ENCODE results near the gene MTA1.

Gene MTA1

GRCh38 chr14:105419195-105420091, at the start of gene MTA1:
Gene MTA1 (plus strand): TSS chr14:105419827. CDS start chr14:105420036, 209 bp downstream.
- no peak for DNase-seq (ENCODE audit: low read depth)

DNA sequence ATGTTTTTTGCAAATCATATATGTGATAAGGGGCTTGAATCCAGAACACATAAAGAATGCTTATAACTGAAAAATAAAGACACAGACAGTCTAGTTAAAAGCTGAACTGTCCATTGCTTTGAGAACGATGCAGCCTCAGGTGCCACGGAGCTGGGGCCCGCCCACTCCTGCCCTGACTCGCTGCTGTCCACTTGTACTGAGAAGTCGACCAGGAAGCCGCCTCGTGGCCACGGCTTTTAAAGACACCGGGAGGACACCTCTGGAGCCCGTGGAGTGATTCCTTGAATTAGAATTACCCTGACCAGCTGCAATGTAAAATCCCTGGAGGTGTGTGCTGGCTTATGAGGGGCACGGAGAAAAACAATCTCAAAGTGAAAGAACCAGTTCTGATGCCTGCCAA, 45.2 kb upstream of the MTA1 start:
- no peak for DNase-seq (ENCODE audit: low read depth)

GRCh38 chr14:105375635-105376057, 44.0 kb upstream of the MTA1 start:
- no peak for DNase-seq (ENCODE audit: low read depth)

GRCh38 chr14:105376521-105377440, 42.8 kb upstream of the MTA1 start:
- DNase-seq (ENCODE audit: low read depth): no peak

GRCh38 chr14:105377555-105378182, 42.0 kb upstream of the MTA1 start:
- no peak for DNase-seq (ENCODE audit: low read depth)

DNA sequence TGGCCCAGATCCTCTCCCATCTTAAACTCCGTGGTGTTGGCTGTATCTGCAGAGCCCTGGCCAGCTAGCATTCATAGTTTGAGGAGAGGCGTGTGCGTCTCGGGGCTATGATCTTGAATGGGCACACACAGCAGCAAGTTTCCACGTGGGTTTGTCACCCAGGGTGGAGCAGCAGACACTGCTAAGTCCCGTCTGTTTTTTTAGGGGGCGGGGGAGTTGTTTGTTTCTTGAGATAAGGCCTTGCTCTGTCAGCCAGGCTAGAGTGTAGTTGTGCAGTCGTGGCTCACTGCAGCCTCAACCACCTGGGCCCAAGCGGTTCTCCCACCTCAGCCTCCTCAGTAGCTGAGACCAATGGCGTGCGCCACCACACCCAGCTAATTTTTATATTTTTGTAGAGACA, 41.4 kb upstream of the MTA1 start:
- DNase-seq (ENCODE audit: low read depth): no peak

- no peak for DNase-seq (ENCODE audit: low read depth)
These were observed 40.5 kb upstream of the MTA1 start for GRCh38 chr14:105378873-105379685.

DNA sequence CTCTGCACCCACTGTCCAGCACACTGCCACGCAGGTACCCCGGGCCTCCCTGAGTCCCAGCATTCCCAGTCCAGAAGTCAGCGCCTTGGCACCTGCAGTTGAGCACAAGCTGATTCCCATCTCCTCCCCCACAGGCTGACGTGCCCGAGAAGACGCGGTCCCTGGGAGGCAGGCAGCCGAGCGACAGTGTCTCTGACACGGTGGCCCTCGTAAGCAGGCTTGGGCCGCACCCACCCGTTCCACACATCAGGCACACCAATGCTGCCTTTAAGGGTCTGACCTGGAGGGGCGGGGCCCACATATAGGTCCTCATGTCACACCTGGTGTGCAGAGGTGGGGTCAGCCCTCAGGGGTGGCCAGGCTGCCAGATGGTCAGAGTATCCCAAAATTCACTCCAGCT, 39.7 kb upstream of the MTA1 start:
- no peak for DNase-seq (ENCODE audit: low read depth)

GRCh38 chr14:105380756-105381155, 38.9 kb upstream of the MTA1 start:
- no peak for DNase-seq (ENCODE audit: low read depth)

DNA sequence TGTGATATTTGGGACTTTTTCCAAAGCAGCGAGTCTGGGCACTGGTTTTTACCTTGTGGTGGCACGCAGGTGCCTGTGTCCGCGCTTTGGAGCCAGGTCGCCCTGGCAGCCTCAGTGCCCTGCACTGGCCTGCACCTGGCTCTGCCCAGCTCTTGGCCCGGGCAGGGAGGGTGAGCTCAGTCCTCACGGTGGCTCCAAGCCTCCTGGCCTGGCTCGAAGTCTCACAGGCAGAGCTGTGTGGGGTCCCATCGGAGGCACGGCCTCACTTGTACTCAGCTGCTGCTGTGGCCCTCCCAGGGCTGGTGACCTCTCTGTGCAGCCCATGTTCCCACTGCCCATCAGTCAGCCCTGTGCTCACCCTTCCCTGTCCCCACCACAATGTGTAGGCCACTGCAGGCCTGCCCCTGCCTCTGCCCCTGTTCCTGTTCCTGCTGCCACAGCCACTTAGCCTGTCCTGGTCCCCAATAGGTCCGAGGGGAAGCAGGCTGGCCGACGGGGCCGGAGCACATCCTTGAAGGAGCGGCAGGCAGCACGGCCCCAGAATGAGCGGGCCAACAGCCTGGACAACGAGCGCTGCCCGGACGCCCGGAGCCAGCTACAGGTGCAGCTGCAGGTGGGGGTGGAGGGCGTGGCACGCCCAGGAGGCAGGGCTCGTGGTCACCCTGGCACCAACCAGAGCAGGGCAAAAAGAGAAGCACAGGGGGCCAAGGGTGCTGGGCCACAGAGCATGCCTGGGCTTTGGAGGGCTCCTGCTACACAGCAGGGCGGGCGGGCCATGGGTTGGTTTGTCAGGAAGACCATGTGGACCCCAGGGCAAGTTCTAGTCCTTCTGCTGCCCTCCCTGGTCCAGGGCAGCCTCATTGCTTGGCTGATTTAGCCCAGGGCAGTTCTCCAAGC, 37.9 kb upstream of the MTA1 start:
- no peak for DNase-seq (ENCODE audit: low read depth)

GRCh38 chr14:105382343-105383082, 37.1 kb upstream of the MTA1 start:
- no peak for DNase-seq (ENCODE audit: low read depth)

DNA sequence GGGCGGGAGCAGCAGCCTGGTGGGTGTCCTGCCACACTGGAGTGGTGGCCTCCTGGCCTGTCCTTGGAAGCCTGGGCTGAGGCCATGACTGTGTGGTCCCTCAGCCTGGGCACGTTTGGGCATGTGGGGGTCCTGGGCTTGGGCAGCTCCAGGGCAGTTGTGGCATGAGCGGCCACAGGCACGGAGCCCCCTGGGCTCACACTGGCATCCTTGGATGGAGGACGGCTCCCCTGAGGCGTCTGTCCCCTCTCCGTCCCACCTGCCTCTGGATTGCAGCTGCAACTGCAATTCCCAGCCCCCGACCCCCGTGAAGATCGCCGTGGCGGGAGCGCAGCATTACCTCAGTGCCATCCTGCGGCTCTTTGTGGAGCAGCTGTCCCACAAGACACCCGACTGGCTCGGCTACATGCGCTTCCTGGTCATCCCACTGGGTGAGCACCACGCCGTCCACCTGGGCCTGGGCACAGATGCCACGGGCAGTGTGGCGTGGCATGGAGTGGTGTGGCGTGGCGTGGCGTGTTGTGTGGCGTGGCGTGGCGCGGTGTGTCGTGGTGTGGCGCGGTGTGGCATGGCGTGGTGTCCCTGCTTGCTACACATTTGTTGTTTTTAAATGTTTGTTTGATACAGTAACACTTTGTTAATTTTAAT, 36.4 kb upstream of the MTA1 start:
- DNase-seq (ENCODE audit: low read depth): no peak

GRCh38 chr14:105384041-105384557, 35.5 kb upstream of the MTA1 start:
- DNase-seq (ENCODE audit: low read depth): no peak

DNA sequence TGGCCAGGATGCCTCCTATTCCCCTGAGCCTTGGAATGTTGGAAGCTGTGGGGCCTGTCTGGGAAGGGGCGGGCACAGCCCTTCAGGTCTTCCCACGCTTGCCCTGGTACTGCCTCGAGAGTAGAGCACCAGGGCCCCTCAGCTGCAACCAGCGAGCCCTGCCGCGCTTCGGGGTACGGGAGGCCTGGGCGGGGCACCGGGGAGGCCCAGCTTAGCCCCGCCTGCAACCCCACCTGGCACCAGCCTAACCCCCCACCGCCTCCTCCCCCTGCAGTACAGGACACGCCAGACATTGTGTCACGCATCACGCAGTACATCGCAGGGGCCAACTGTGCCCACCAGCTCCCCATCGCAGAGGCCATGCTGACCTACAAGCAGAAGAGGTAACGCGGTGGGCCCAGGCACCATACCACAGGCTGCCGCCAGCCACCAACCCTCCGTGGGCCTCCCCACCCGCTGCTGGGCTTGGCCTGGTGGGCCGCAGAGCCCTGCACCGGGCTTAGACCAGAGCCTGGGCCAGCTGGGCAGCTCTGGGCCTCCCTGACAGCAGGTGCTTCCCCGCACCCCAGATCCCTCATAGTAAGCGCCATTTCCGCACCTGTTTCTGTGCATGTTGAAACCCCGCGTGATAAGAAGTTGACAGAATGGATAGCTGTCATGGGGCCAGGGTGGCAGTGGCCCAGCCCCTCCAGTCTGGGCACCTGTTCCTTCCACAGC, 34.9 kb upstream of the MTA1 start:
- no peak for DNase-seq (ENCODE audit: low read depth)

DNA sequence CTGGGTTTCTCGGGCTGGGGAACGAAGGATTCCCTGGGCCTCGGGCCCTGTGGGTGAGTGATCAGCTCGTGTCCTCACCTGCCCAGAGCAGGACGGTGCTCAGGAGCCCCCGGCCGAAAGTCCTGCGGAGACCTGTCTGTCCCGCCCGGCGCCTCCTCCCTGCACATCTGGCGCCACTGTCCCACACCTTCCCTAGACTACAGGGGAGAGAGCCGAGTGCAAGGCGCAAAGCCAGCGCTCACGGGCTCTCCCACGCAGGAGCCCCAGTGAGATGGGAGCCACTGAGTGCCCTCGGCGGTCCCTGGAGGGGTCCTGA, 34.3 kb upstream of the MTA1 start:
- no peak for DNase-seq (ENCODE audit: low read depth)

DNA sequence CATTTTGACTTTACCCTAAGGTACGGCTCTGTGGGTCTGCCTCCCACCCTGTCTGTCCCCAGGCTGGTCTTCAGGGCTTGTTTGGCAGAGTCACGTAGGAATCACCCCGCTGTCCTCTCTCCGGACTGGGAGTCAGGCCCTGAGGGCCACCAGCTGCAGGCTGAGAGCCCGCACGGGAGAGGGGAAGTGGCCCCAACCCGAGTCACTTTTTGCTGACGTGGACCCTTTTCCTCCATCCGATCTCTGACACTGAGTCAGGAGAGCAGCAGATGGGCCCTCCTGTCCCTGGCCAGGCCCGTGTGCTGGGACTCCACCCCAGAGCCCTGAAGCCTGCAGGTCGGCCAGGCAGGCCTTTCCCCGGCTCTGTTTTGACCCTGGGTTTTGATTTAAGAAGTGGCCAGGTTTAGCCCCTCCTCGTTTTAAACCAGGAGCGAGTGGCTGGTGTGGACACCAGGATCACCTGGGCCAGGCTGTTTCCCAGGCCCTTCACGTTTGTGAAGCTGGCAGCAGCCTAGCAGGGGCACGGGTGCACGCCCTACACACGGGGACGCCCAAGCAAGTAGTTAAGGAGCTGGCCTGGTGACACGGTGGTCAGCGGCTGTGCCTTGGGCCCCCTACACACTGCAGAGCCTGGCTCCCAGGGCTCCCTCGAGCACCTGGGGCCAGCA, 33.8 kb upstream of the MTA1 start:
- no peak for DNase-seq (ENCODE audit: low read depth)

GRCh38 chr14:105386581-105387529, 32.8 kb upstream of the MTA1 start:
- DNase-seq (ENCODE audit: low read depth): no peak

All from amniotic epithelial cell (primary cell).